Stomach (tissue), 4 donors: ENCODE results near the gene CACNA2D3.

Source experiments
- EP300 ChIP-seq: sonication (generic); formaldehyde crosslinking; IDR thresholded peaks from one replicate; pipeline ENCODE4 v1.6.1; 2017; ENCODE audit warnings: antibody characterized with exemption
- POLR2A ChIP-seq, 4 donors: fragments of 450-650 bp; IDR thresholded peaks; one replicate each; pipeline ENCODE4 v1.6.1; 2016; ENCODE audit warnings: antibody characterized with exemption in 4 of 4, control low read depth in 2 of 4, mild to moderate bottlenecking in 1 of 4, moderate library complexity in 1 of 4
- POLR2AphosphoS5 ChIP-seq, 3 donors: sonication (generic); formaldehyde crosslinking; IDR thresholded peaks; one replicate each; pipeline ENCODE4 v1.6.1; 2016; ENCODE audit warnings: antibody characterized with exemption in 3 of 3
- TF ChIP-seq, protein P1 (sequence below), 7 experiments: fragments of 450-650 bp in 4 of 7; fragments of 200-600 bp in 3 of 7; sonication (generic) in 3 of 7; IDR thresholded peaks; one replicate each; pipeline ENCODE4 v1.5.1; 2016 to 2019; ENCODE audit warnings: antibody characterized with exemption in 7 of 7, control low read depth in 2 of 7, mild to moderate bottlenecking in 1 of 7

DNA sequence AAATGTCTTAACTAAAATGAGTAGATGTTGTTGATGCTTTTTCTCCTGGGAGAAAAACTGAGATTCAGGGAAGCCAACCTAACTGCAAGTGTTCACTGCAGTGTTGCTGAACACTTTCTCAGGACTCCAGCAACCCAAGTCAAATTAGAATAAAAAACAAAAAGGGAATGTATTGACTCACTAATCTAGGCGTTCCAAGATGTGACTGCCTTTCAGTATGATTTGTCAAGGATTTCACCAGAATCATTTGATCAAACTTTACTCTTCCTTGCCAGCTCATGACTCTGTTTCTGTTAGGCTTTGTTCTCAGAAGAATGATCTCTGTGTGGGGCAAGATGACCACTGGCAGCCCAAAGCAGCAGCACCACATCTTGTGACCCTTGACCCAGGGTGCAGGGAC is 364.0 kb downstream of the CACNA2D3 start:
- TF ChIP-seq, protein P1, sequence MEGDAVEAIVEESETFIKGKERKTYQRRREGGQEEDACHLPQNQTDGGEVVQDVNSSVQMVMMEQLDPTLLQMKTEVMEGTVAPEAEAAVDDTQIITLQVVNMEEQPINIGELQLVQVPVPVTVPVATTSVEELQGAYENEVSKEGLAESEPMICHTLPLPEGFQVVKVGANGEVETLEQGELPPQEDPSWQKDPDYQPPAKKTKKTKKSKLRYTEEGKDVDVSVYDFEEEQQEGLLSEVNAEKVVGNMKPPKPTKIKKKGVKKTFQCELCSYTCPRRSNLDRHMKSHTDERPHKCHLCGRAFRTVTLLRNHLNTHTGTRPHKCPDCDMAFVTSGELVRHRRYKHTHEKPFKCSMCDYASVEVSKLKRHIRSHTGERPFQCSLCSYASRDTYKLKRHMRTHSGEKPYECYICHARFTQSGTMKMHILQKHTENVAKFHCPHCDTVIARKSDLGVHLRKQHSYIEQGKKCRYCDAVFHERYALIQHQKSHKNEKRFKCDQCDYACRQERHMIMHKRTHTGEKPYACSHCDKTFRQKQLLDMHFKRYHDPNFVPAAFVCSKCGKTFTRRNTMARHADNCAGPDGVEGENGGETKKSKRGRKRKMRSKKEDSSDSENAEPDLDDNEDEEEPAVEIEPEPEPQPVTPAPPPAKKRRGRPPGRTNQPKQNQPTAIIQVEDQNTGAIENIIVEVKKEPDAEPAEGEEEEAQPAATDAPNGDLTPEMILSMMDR (IDR thresholded peaks at IDR 0.05) = no peak
- no peak for TF ChIP-seq POLR2A (IDR thresholded peaks at IDR 0.05)
- no peak for TF ChIP-seq EP300
- TF ChIP-seq POLR2AphosphoS5 (IDR thresholded peaks at IDR 0.05) = no peak
